Measurements from ENCODE around the gene CLDN3. TPM values are rescaled to one million over a fixed set of nuclear protein-coding genes. Genes with fewer than 3 reads are reported as not detected.

The CLDN3 gene
- total RNA-seq, 1 experiment from 2014 or later = 16.5 TPM

GRCh38 chr7:73742753-73743641 lies 27.1 kb downstream of the CLDN3 start:
- peak overlapping the region; percentile 96 for H4K5ac ChIP-seq (ENCODE audit: insufficient read length, low read depth, low read length)
- H2BK15ac ChIP-seq (ENCODE audit: low read depth, low read length) = no peak overlapping the region
- peaks cover 10% of the 10 kb centered on the region for H3K23me2 ChIP-seq (ENCODE audit: insufficient read length, low read depth, low read length, poor library complexity, severe bottlenecking)
- H2BK5ac ChIP-seq (ENCODE audit: insufficient read length, low read length) = peak overlapping the region; percentile 10
- H2BK20ac ChIP-seq (ENCODE audit: low read depth, low read length, poor library complexity, severe bottlenecking) = peak overlapping the region; percentile 99
- H2AFZ ChIP-seq (ENCODE audit: low read length) = no peak overlapping the region
- H3K27ac ChIP-seq (ENCODE audit: insufficient read length, low read depth, low read length) = peak overlapping the region; percentile 54
- Mint-ChIP-seq H3K27ac (peak overlapping the region; percentile 93 to 100 (median 99)), H3K27me3 (ENCODE audit: low read depth) (peaks cover 15% of the 10 kb centered on the region), H3K4me3 (peak overlapping the region; percentile 50 to 67), H3K36me3 (ENCODE audit: insufficient read depth in 1 of 3, low read depth in 3 of 3) (peaks cover 0 to 5% (median 0%) of the 10 kb centered on the region in 3 experiments; a peak in 4 of 7 replicates), H3K4me1 (peaks cover 34 to 41% of the 10 kb centered on the region in 2 experiments), H3K9me3 (peaks cover 0 to 2% of the 10 kb centered on the region in 2 experiments; a peak in 1 of 5 replicates)
- H3K18ac ChIP-seq (ENCODE audit: insufficient read length, low read depth, low read length) = peak overlapping the region; percentile 99
- no peaks in the 10 kb centered on the region for H4K20me1 ChIP-seq (ENCODE audit: control insufficient read depth, insufficient read depth, insufficient read length)
- peak overlapping the region; percentile 49 for H3K4me2 ChIP-seq (ENCODE audit: insufficient read depth, insufficient read length, low read length)
- no peaks in the 10 kb centered on the region for H3K79me2 ChIP-seq (ENCODE audit: insufficient read depth, low read length)
- H3K9ac ChIP-seq (ENCODE audit: extremely low read depth, insufficient read length, low read length) = peak overlapping the region; percentile 50
- peak; percentile 99 for DNase-seq
- peak overlapping the region; percentile 99 for H2BK12ac ChIP-seq (ENCODE audit: insufficient read length, low read depth, low read length)
- no peak overlapping the region for H3K56ac ChIP-seq (ENCODE audit: insufficient read length, low read depth, low read length)
- TF ChIP-seq CTCF (conservative IDR thresholded peaks at IDR 0.05) = no peak
- peak overlapping the region; percentile 93 for H4K91ac ChIP-seq (ENCODE audit: insufficient read length, low read depth, low read length)
- no CpG with 5 or more reads among the region's 35 CpGs for WGBS (ENCODE audit: extremely low coverage, insufficient read length, low lambda C conversion rate)
- peak overlapping the region; percentile 98 for H3K14ac ChIP-seq (ENCODE audit: insufficient read depth, low read length)
- peak overlapping the region; percentile 95 for H2BK120ac ChIP-seq (ENCODE audit: low read depth, low read length, poor library complexity, severe bottlenecking)
- peaks cover 8% of the 10 kb centered on the region; the same call in 1 of the 2 replicates for H3K4me1 ChIP-seq (ENCODE audit: insufficient read depth, low read length)
- peak overlapping the region; percentile 86 for H3T11ph ChIP-seq (ENCODE audit: low read length)
- H2AK5ac ChIP-seq (ENCODE audit: insufficient read length, low read length) = peak overlapping the region; percentile 36
- H4K8ac ChIP-seq (replicated peaks; ENCODE audit: insufficient read length, low read depth, low read length) = peak overlapping the region; percentile 46
- H3K9me3 ChIP-seq (ENCODE audit: control insufficient read depth, low read depth, low read length) = no peaks in the 10 kb centered on the region
- H3K79me1 ChIP-seq (ENCODE audit: insufficient read depth, low read depth, low read length, poor library complexity, severe bottlenecking) = no peaks in the 10 kb centered on the region
- no peaks in the 10 kb centered on the region; the same call in 1 of the 2 replicates for H3K27me3 ChIP-seq (ENCODE audit: insufficient read depth, low read length)
- H3K23ac ChIP-seq (ENCODE audit: insufficient read length, low read depth, low read length) = no peak overlapping the region
- peak overlapping the region; percentile 85 for H3K4ac ChIP-seq (ENCODE audit: low read depth, low read length)
